GM08714 (cell line): ENCODE data around the gene STAG2.
"Not testable (repeated sequence)": the region's sequence is repeated elsewhere in the genome, so short reads cannot be mapped to it uniquely, and the experiment has no call there.

Experiments used
- H3K4me3 ChIP-seq: fragments of 200-500 bp; sonication (Bioruptor generic); 2 replicates; pipeline ENCODE4 v1.5.1; 2014; ENCODE audit warnings: mild to moderate bottlenecking, low read length, inconsistent platforms
- ZNF274 ChIP-seq: IDR thresholded peaks from 2 replicates; pipeline ENCODE4 v1.6.1; 2012; ENCODE audit warnings: mild to moderate bottlenecking, low read depth, low read length

The STAG2 gene

GRCh38 chrX:124035657-124036056 lies 74.2 kb downstream of the STAG2 start:
- no peak for TF ChIP-seq ZNF274
- H3K4me3 ChIP-seq = no peak overlapping the region

DNA sequence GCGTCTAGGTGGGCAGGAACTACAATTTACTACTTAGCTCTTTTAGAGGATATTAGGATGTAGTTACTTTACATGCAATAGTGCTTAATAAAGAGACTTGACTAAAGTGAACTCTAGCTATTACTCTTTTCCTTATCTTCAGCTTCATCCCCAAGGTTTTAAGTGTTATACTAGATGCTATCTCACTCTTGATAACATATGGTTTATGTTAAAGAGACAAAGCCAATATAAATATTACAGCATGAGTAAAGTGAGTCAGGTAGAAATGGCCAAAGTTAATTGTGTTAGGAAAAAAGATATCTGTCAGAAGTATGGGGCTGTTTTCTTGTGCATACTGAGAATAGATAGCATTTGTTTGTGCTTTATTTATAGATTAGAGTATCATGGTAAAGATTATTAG lies 80.5 kb downstream of the STAG2 start:
- no peak overlapping the region for H3K4me3 ChIP-seq
- no peak for TF ChIP-seq ZNF274

- TF ChIP-seq ZNF274 = no peak
Observed at GRCh38 chrX:124045109-124045508, 83.6 kb downstream of the STAG2 start.

GRCh38 chrX:124084417-124084816 lies 122.9 kb downstream of the STAG2 start:
- H3K4me3 ChIP-seq = not testable (repeated sequence)

More at GRCh38 chrX:124045109-124045508, 83.6 kb downstream of the STAG2 start:
- no peak overlapping the region for H3K4me3 ChIP-seq

- TF ChIP-seq ZNF274 = no peak
- no peak overlapping the region for H3K4me3 ChIP-seq
Observed at GRCh38 chrX:124085063-124085462, 123.6 kb downstream of the STAG2 start.

DNA sequence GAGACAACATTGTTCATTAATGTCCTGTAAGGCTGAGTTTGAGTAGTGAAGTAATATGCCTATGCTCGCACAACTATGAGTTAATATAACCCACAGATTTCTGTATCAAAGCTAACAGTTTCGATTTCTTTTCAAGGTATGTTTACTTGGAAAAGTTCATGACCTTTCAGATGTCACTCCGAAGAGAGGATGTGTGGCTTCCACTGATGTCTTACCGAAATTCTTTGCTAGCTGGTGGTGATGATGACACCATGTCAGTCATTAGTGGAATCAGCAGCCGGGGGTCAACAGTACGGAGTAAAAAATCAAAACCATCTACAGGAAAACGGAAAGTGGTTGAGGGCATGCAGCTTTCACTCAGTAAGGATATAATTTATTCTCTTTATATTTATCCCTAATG lies 124.9 kb downstream of the STAG2 start:
- no peak for TF ChIP-seq ZNF274
- H3K4me3 ChIP-seq = no peak overlapping the region

GRCh38 chrX:124087000-124087746 lies 125.7 kb downstream of the STAG2 start:
- TF ChIP-seq ZNF274 = no peak
- no peak overlapping the region for H3K4me3 ChIP-seq

GRCh38 chrX:124093222-124093621 lies 131.7 kb downstream of the STAG2 start:
- no peak overlapping the region for H3K4me3 ChIP-seq
- no peak for TF ChIP-seq ZNF274

- TF ChIP-seq ZNF274 = no peak
- H3K4me3 ChIP-seq = no peak overlapping the region
Observed at GRCh38 chrX:124097116-124097515, 135.6 kb downstream of the STAG2 start.

DNA sequence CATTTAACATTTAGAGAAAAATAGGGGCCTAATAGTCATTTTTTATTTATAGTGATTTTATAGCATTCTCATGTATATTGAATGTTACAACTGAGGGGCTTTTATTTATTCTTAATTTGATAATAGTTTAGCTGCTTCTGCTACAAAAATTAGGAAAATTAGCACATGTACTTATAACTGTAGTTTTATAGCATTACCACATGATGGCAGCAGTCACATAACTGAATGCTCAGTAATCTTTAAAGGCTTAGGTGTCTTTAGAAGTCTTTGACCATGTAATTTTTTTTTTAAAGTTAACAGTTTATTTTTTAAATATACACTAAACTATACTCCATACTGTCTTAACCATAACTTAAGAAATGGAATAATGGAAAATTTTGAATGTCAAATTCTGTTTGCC lies 136.6 kb downstream of the STAG2 start:
- no peak overlapping the region for H3K4me3 ChIP-seq
- TF ChIP-seq ZNF274 = no peak

DNA sequence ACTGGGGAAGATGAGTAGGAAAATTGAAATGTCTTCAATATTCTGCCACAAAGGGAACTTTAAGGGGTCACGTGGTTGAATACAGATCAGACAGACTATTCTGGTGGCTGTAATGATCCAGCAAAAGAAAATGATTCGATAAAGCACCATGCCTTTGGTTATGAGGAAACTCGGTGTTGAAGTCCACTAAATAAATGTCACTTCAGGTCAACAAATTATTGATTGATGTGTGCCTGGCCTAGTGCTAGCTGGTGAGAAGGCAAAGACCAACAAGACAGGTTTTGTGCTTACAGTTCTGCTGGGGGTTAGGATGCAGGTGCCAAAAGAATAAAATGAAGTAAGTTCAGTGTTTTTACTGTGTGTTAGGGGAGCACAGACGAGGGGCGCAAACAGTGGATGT lies 142.5 kb downstream of the STAG2 start:
- TF ChIP-seq ZNF274 = no peak
- no peak overlapping the region for H3K4me3 ChIP-seq

DNA sequence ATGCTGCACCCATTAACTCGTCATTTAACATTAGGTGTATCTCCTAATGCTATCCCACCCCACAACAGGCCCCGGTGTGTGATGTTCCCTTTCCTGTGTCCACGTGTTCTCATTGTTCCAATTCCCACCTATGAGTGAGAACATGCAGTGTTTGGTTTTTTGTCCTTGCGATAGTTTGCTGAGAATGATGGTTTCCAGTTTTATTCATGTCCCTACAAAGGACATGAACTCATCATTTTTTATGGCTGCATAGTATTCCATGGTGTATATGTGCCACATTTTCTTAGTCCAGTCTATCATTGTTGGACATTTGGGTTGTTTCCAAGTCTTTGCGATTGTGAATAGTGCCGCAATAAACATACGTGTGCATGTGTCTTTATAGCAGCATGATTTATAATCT lies 143.0 kb downstream of the STAG2 start:
- not testable (repeated sequence) for H3K4me3 ChIP-seq

- H3K4me3 ChIP-seq = no peak overlapping the region
- TF ChIP-seq ZNF274 = no peak
Observed at GRCh38 chrX:124113621-124114600, 152.4 kb downstream of the STAG2 start.

DNA sequence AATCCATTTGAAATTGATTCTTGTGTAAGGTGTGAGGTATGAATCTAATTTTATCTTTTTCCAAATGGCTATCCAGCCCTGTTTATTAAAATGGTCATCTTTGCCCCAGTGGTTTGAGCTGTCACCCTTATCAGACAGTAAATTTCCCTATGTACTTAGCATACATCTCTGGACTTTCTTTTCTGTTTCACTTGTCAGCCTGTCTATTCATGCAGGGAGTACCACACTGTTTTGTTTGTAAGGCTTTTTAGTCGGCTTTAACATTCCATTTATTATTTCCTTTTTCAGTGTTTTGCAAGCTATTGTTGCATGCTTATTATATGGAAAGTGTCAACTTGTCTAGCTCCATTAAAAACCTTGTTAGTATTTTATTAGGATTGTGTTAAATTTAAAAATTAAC lies 155.8 kb downstream of the STAG2 start:
- TF ChIP-seq ZNF274 = no peak

GRCh38 chrX:124125471-124125870 lies 164.0 kb downstream of the STAG2 start:
- no peak overlapping the region for H3K4me3 ChIP-seq

More for the DNA sequence above, 155.8 kb downstream of the STAG2 start:
- no peak overlapping the region for H3K4me3 ChIP-seq

More at GRCh38 chrX:124125471-124125870, 164.0 kb downstream of the STAG2 start:
- no peak for TF ChIP-seq ZNF274
